HG03354 (cell line): ENCODE results near the gene ISG15.
"Not testable (repeated sequence)": the region's sequence is repeated elsewhere in the genome, so short reads cannot be mapped to it uniquely, and the experiment has no call there.

ENCODE experiments used
- ATAC-seq: cut with Tn5 transposase; IDR thresholded peaks from one replicate; pipeline ENCODE4 v1.9.1; 2021; ENCODE audit warnings: mild to moderate bottlenecking; ENCODE audit not compliant: unreplicated experiment, poor library complexity, severe bottlenecking

Gene ISG15

GRCh38 chr1:1024149-1024770, 11.0 kb downstream of the ISG15 start:
- no peak for ATAC-seq

GRCh38 chr1:1024771-1025699, 11.7 kb downstream of the ISG15 start:
- ATAC-seq, result no peak

- no peak for ATAC-seq
Measured at GRCh38 chr1:1025730-1026129, 12.4 kb downstream of the ISG15 start.

- ATAC-seq, result no peak
Measured at GRCh38 chr1:1026599-1027413, 13.5 kb downstream of the ISG15 start.

GRCh38 chr1:1027791-1028190, 14.5 kb downstream of the ISG15 start:
- ATAC-seq, result no peak

GRCh38 chr1:1030867-1031658, 17.8 kb downstream of the ISG15 start:
- not testable (repeated sequence) for ATAC-seq

- ATAC-seq, result no peak
Measured at GRCh38 chr1:1031659-1032235, 18.4 kb downstream of the ISG15 start.

- ATAC-seq, result no peak
Measured at GRCh38 chr1:1032424-1032823, 19.1 kb downstream of the ISG15 start.

- peak; percentile 85 for ATAC-seq
Measured at GRCh38 chr1:1033009-1033587, 19.8 kb downstream of the ISG15 start.

GRCh38 chr1:1033731-1034438, 20.6 kb downstream of the ISG15 start:
- ATAC-seq, result no peak

- ATAC-seq, result no peak
Measured at GRCh38 chr1:1034439-1034781, 21.1 kb downstream of the ISG15 start.

GRCh38 chr1:1035291-1035943, 22.1 kb downstream of the ISG15 start:
- no peak for ATAC-seq

GRCh38 chr1:1037366-1038327, 24.4 kb downstream of the ISG15 start:
- no peak for ATAC-seq

GRCh38 chr1:1038694-1039093, 25.4 kb downstream of the ISG15 start:
- peak; percentile 34 for ATAC-seq

GRCh38 chr1:1039145-1039910, 26.0 kb downstream of the ISG15 start:
- no peak for ATAC-seq
